ENCODE measurements around the gene C10orf143. TPM values are rescaled to one million over a fixed set of nuclear protein-coding genes. Genes with fewer than 3 reads are reported as not detected.

The C10orf143 gene
- total RNA-seq, 4 donors from 2014 or later: 0.44 to 4.0 (median 0.70) TPM

- DNase-seq: no peak
Observed at GRCh38 chr10:130049987-130050386, 60.6 kb downstream of the C10orf143 start.

GRCh38 chr10:130049244-130049643 lies 61.4 kb downstream of the C10orf143 start:
- Histone ChIP-seq H3K27me3 (peaks cover 0 to 31% (median 0%) of the 10 kb centered on the region in 4 donors), H3K36me3 (no peaks in the 10 kb centered on the region), H3K4me3 (no peak overlapping the region), H3K9me3 (no peaks in the 10 kb centered on the region), H3K4me1 (no peaks in the 10 kb centered on the region), H3K27ac (no peak overlapping the region)
- intact Hi-C loops (cut with DNase I): no loop called here
- no peak for DNase-seq
- TF ChIP-seq CTCF (IDR thresholded peaks at IDR 0.05): no peak
- WGBS, 2 donors: 92 to 94% methylated on average over 2 to 3 of the region's 12 CpGs

More at GRCh38 chr10:130049987-130050386, 60.6 kb downstream of the C10orf143 start:
- Histone ChIP-seq H3K9me3 (no peaks in the 10 kb centered on the region), H3K4me3 (no peak overlapping the region), H3K4me1 (no peaks in the 10 kb centered on the region), H3K36me3 (no peaks in the 10 kb centered on the region), H3K27ac (no peak overlapping the region), H3K27me3 (peaks cover 0 to 24% (median 0%) of the 10 kb centered on the region in 4 donors)
- TF ChIP-seq CTCF (IDR thresholded peaks at IDR 0.05): no peak
- WGBS, 2 donors: 67 to 83% methylated on average over 11 to 12 of the region's 12 CpGs
- intact Hi-C loops (cut with DNase I): no loop called here

- TF ChIP-seq CTCF (IDR thresholded peaks at IDR 0.05) (no peak), POLR2A (IDR thresholded peaks at IDR 0.05) (no peak)
- Histone ChIP-seq H3K27ac (no peak overlapping the region), H3K27me3 (peaks cover 0 to 42% (median 0%) of the 10 kb centered on the region in 4 donors), H3K4me3 (no peak overlapping the region), H3K36me3 (no peaks in the 10 kb centered on the region), H3K9me3 (no peaks in the 10 kb centered on the region), H3K4me1 (no peaks in the 10 kb centered on the region)
- 100% methylated on average over 2 of the region's 3 CpGs; no CpG with 5 or more reads in 1 of the 2 donors for WGBS, 2 donors
- intact Hi-C loops (cut with DNase I): no loop called here
- no peak for DNase-seq
Observed at GRCh38 chr10:130048081-130048480, 62.5 kb downstream of the C10orf143 start.

GRCh38 chr10:130047336-130047735 lies 63.3 kb downstream of the C10orf143 start:
- 75 to 79% methylated on average over 6 to 10 of the region's 10 CpGs for WGBS, 2 donors
- Histone ChIP-seq H3K4me3 (no peak overlapping the region), H3K4me1 (no peaks in the 10 kb centered on the region), H3K36me3 (no peaks in the 10 kb centered on the region), H3K27ac (no peak overlapping the region), H3K27me3 (peaks cover 0 to 42% (median 0%) of the 10 kb centered on the region in 4 donors), H3K9me3 (no peaks in the 10 kb centered on the region)
- intact Hi-C loops (cut with DNase I): no loop called here
- no peak for DNase-seq
- TF ChIP-seq CTCF (IDR thresholded peaks at IDR 0.05) (no peak), POLR2A (IDR thresholded peaks at IDR 0.05) (no peak)

GRCh38 chr10:130046591-130046990 lies 64.0 kb downstream of the C10orf143 start:
- no peaks in the 10 kb centered on the region for H3K9me3 ChIP-seq
- H3K4me1 ChIP-seq: no peaks in the 10 kb centered on the region
- DNase-seq: no peak
- H3K27me3 ChIP-seq: peaks cover 0 to 42% (median 0%) of the 10 kb centered on the region in 4 donors
- no peak for TF ChIP-seq POLR2A (IDR thresholded peaks at IDR 0.05)
- H3K27ac ChIP-seq: no peak overlapping the region
- intact Hi-C loops (cut with DNase I): no loop called here
- no peak overlapping the region for H3K4me3 ChIP-seq
- no peaks in the 10 kb centered on the region for H3K36me3 ChIP-seq
- WGBS, 2 donors: 78 to 91% methylated on average over 15 to 17 of the region's 22 CpGs

- no peaks in the 10 kb centered on the region for H3K9me3 ChIP-seq
- H3K27me3 ChIP-seq: peaks cover 0 to 42% (median 0%) of the 10 kb centered on the region in 4 donors
- no peak for DNase-seq
- no peak for TF ChIP-seq CTCF (IDR thresholded peaks at IDR 0.05)
- no peak for TF ChIP-seq POLR2A (IDR thresholded peaks at IDR 0.05)
- no peaks in the 10 kb centered on the region for H3K4me1 ChIP-seq
- 87 to 94% methylated on average over 3 to 19 of the region's 43 CpGs for WGBS, 2 donors
- H3K27ac ChIP-seq: no peak overlapping the region
- H3K36me3 ChIP-seq: no peaks in the 10 kb centered on the region
- intact Hi-C loops (cut with DNase I): no loop called here
- H3K4me3 ChIP-seq: no peak overlapping the region
Observed at GRCh38 chr10:130045801-130046321, 64.8 kb downstream of the C10orf143 start.

Data from esophagus squamous epithelium (tissue), 5 donors.